Small intestine (tissue), 7 donors: ENCODE data around the gene WFDC9. TPM values are rescaled to one million over a fixed set of nuclear protein-coding genes. Genes with fewer than 3 reads are reported as not detected.
"Not testable (repeated sequence)": the region's sequence is repeated elsewhere in the genome, so short reads cannot be mapped to it uniquely, and the experiment has no call there.

Experiments
- DNase-seq, 2 donors: peaks; one replicate each; pipeline versions ENCODE4 v3.0.0 to v3.0.0-alpha.2; 2013
- FAIRE-seq: peaks from 2 replicates; lab custom pipeline; 2012; peaks lifted over from hg19 to GRCh38; lab: Jason Lieb, UNC
- H3K27ac ChIP-seq, 3 donors: one replicate each; pipeline ENCODE4 v1.5.1; 2013; ENCODE audit warnings: low read length in 2 of 3, mild to moderate bottlenecking in 2 of 3, control low read depth in 1 of 3, inconsistent platforms in 1 of 3, low read depth in 1 of 3, moderate library complexity in 1 of 3
- H3K27me3 ChIP-seq, 3 donors: one replicate each; pipeline ENCODE4 v1.6.1; 2013; ENCODE audit warnings: low read length in 3 of 3, inconsistent platforms in 1 of 3; ENCODE audit not compliant: control insufficient read depth in 3 of 3, insufficient read depth in 3 of 3
- H3K36me3 ChIP-seq, 3 donors: one replicate each; pipeline ENCODE4 v1.6.1; 2013; ENCODE audit warnings: low read length in 3 of 3, inconsistent platforms in 1 of 3, low read depth in 1 of 3, mild to moderate bottlenecking in 1 of 3, moderate library complexity in 1 of 3; ENCODE audit not compliant: control insufficient read depth in 3 of 3, insufficient read depth in 2 of 3
- H3K4me1 ChIP-seq, 3 donors: one replicate each; pipeline ENCODE4 v1.6.1; 2013; ENCODE audit warnings: low read length in 2 of 3, inconsistent platforms in 1 of 3, low read depth in 1 of 3, mild to moderate bottlenecking in 1 of 3, moderate library complexity in 1 of 3; ENCODE audit not compliant: control insufficient read depth in 3 of 3, insufficient read depth in 2 of 3
- H3K4me3 ChIP-seq, 3 donors: one replicate each; pipeline ENCODE4 v1.5.1; 2013; ENCODE audit warnings: low read length in 3 of 3, control low read depth in 1 of 3, inconsistent platforms in 1 of 3, low read depth in 1 of 3, mild to moderate bottlenecking in 1 of 3, moderate library complexity in 1 of 3
- H3K9me3 ChIP-seq, 2 donors: one replicate each; pipeline ENCODE4 v1.6.1; 2013; ENCODE audit warnings: low read depth in 1 of 2, low read length in 1 of 2; ENCODE audit not compliant: control insufficient read depth in 2 of 2, insufficient read depth in 1 of 2
- WGBS, 3 donors: extraction: QIAGEN DNeasy Blood & Tissue Kit; methylation state at CpG; one replicate each; pipeline ENCODE4 v1.1.7; 2013; 5-methylcytosine and 5-hydroxymethylcytosine counted together
- polyA plus RNA-seq, 4 donors: library from polyadenylated mRNA; stranded (reverse) in 3 of 4; unstranded in 1 of 4; fragments of 200-250 nt in 3 of 4; fragments of 120-200 nt in 1 of 4; gene quantifications; one replicate each; pipeline versions ENCODE4 v1.2.1 to v1.2.3, GENCODE V29; 2013
- donor health status: healthy with polysubstance abuse.
- donor health status: control.
- donor health status: control.
- donor health status: Bipolar disorder and iron deficiency.
- donor health status: healthy.

WFDC9 gene
- polyA plus RNA-seq, 4 donors: not detected

DNA sequence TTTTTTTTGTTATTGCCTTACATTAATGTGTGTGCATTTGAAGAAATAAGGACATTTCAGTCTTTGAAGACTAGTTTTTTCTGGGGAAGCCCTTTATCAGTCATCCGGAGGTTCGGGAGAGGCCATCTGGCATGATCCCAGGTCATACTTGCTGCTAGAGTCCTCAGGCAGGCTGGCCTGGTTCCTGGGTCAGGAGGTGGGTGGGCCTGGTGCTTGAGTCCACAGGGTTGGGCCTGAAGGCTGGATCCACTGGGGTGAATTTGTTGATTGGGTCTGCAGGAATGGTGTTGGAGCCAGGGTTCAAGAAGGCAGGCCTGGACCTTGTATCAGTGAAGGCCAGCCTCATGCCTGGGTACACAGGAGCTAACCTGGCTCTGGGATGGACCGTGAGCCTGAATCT, 15.8 kb upstream of the WFDC9 start:
- Histone ChIP-seq H3K4me3 (no peak overlapping the region), H3K27me3 (no peaks in the 10 kb centered on the region), H3K36me3 (no peaks in the 10 kb centered on the region), H3K27ac (no peak overlapping the region), H3K4me1 (no peaks in the 10 kb centered on the region), H3K9me3 (no peaks in the 10 kb centered on the region)
- FAIRE-seq (no peak), DNase-seq (no peak)
- WGBS, 3 donors: 67 to 86% (median 81%) methylated on average over 3 of the region's 3 CpGs

DNA sequence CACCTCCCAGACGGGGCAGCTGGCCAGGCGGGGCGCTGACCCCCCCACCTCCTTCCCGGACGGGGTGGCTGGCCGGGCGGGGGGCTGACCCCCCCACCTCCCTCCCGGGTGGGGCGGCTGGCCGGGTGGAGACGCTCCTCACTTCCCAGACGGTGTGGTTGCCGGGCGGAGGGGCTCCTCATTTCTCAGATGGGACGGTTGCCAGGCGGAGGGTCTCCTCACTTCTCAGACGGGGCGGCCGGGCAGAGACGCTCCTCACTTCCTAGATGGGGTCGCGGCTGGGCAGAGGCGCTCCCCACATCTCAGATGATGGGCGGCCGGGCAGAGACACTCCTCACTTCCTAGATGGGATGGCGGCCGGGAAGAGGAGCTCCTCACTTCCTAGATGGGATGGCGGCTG, 14.8 kb upstream of the WFDC9 start:
- WGBS, 3 donors: 88 to 92% (median 90%) methylated on average over 20 to 28 of the region's 28 CpGs
- not testable (repeated sequence) for H3K27ac ChIP-seq, H3K27me3 ChIP-seq, H3K4me3 ChIP-seq, DNase-seq, H3K4me1 ChIP-seq, H3K36me3 ChIP-seq, FAIRE-seq, H3K9me3 ChIP-seq

DNA sequence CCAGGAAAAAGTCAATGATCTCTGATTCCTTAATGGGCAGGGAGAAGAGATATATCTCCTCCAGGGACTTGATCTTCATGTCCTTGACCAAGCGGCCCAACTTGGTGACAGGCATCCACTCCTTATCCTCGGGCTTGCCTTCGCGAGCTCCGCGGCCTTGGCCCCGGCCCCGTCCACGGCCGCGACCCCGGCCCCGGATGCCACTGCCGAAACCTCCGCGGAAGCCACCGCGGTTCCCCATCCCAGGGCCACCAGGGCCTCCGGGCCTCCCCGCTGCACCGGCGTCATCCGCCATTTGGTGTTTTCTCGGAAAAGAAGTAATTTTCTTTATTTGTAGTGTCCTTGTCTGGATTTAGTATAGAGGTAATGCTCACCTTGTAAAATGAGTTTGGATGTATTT, 10.0 kb upstream of the WFDC9 start:
- H3K36me3 ChIP-seq, H3K27me3 ChIP-seq, H3K4me1 ChIP-seq, H3K4me3 ChIP-seq, H3K27ac ChIP-seq, H3K9me3 ChIP-seq, DNase-seq, FAIRE-seq: not testable (repeated sequence)
- 96 to 99% (median 96%) methylated on average over 20 to 24 of the region's 24 CpGs for WGBS, 3 donors

DNA sequence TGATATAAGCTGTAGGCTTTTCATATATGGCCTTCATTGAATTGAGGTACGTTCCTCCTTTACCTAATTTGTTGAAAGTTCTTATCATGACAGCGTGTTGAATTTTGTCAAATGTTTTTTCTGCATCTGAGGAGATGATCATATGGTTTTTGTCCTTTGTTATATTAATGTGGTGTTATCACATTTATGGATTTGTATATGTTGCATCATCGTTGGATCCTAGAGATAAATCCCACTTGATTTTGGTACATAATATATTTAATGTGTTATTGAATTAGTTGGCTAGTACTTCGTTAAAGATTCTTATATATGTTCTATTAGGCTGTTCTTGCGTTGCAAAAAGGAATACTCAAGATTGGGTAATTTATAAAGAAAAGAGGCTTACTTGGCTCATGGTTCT, 8.6 kb upstream of the WFDC9 start:
- Histone ChIP-seq H3K27ac (no peak overlapping the region), H3K4me3 (no peak overlapping the region), H3K27me3 (no peaks in the 10 kb centered on the region), H3K9me3 (no peaks in the 10 kb centered on the region), H3K4me1 (no peaks in the 10 kb centered on the region), H3K36me3 (no peaks in the 10 kb centered on the region)
- FAIRE-seq (no peak), DNase-seq (no peak)
- 82 to 86% (median 86%) methylated on average over 5 of the region's 5 CpGs for WGBS, 3 donors

DNA sequence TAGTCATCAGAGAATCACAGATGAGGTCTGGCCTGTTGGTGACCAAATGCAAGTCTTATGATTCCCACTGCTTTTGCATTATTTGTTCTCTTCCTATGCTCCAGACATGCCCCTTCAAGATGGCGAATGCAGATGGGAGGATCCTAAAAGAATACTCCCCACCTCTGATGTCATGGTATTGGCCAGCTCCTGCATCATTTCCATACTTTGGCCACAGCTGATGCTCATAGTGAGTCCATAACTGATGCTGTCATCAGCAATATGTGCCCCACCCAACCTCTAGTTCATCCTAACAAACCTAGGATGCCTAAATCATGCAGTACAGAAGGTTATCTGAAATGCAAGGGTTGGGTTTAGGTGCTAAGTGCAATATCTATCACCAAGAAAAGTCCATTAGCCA, 5.4 kb upstream of the WFDC9 start:
- Histone ChIP-seq H3K4me1 (no peaks in the 10 kb centered on the region), H3K4me3 (no peak overlapping the region), H3K9me3 (no peaks in the 10 kb centered on the region), H3K27me3 (no peaks in the 10 kb centered on the region), H3K36me3 (no peaks in the 10 kb centered on the region), H3K27ac (no peak overlapping the region)
- FAIRE-seq (no peak), DNase-seq (no peak)
- 78 to 92% (median 86%) methylated on average over 1 of the region's 1 CpG for WGBS, 3 donors

DNA sequence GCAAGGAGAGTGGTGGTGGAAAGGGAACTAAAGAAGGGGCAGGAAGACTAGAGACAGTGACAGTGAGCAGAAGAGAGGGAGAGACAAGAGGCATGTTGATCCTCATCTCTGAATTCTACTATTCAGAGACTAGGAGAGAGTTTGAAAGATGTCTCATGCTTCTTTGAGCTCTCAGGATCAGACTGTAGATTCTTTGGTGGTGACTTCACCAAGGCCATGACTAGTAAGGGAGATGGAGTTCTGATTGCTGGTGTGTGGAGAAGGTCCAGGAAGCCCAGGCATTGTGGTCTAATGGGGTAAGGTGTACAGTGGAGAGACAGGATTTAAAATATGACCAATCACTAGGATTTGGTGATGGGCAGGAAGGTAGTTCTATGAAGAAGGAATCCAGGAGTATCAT, 713 bp downstream of the WFDC9 start:
- Histone ChIP-seq H3K27ac (no peak overlapping the region), H3K9me3 (no peaks in the 10 kb centered on the region), H3K36me3 (no peaks in the 10 kb centered on the region), H3K4me1 (no peaks in the 10 kb centered on the region), H3K27me3 (no peaks in the 10 kb centered on the region), H3K4me3 (no peak overlapping the region)
- FAIRE-seq: no peak
- DNase-seq: no peak

DNA sequence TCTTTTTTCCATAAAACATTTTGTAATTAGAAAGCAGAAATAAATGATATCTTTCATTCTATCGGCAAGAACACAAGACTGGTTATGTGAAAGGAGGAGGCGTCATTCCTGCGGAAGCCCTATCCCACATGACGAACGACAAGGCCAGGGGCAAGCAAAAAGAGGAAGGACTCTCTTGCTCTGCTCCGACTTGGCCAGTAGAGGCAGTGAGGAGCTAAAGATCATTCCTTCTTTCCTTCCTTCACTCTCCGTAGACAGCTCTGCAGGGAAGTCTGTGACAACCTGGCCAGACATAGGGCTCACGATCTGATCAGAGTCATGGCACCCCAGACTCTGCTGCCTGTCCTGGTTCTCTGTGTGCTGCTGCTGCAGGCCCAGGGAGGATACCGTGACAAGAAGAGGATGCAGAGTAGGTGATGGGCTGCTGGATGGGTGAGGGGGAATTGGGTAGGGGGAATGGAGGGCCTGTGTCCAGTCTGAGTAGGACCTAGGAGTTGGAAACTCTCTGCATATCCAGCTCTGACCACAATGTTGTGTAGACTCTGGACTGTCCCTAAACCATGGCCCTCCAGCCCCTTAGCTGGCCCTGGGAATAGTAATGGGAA, 1.5 kb downstream of the WFDC9 start, which contains the start of gene WFDC10A:
TSS of gene WFDC10A (plus strand) at position 244 of the 605 bp plus-strand sequence. CDS start at position 319, 75 bp downstream.
- H3K27ac ChIP-seq: no peak within 1 kb of the TSS
- no peaks in the 10 kb centered on the region for H3K4me1 ChIP-seq
- no peaks in the 10 kb centered on the region for H3K27me3 ChIP-seq
- FAIRE-seq (no peak), DNase-seq (peak; percentile 46 to 72)
- H3K4me3 ChIP-seq: no peak within 1 kb of the TSS
- H3K36me3 ChIP-seq: no peaks in the 10 kb centered on the region
- peaks cover 0 to 2% of the 10 kb centered on the region in 2 donors for H3K9me3 ChIP-seq
- WGBS, 3 donors: 8 to 13% (median 11%) methylated on average over 9 of the region's 9 CpGs

DNA sequence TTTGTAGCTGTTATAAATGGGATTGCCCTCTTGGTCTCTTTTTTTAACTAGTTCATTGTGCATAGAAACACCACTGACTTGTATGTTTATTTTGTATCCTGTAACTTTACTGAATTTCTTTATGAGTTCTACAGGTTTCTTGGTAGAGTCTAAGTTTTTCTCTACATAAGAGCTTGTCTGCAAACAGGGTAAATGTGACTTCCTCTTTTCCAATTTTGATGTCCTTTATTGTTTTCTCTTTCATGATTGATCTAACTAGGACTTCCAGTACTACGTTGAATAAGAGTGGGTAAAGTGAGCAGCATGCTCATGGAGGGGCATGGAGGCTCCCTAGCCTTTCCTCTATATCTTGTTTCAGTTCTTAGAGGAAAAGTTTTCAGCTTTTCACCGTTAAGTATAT, 4.5 kb downstream of the WFDC9 start:
- 67 to 85% (median 82%) methylated on average over 2 of the region's 2 CpGs for WGBS, 3 donors
- no peak for DNase-seq
- FAIRE-seq: no peak

DNA sequence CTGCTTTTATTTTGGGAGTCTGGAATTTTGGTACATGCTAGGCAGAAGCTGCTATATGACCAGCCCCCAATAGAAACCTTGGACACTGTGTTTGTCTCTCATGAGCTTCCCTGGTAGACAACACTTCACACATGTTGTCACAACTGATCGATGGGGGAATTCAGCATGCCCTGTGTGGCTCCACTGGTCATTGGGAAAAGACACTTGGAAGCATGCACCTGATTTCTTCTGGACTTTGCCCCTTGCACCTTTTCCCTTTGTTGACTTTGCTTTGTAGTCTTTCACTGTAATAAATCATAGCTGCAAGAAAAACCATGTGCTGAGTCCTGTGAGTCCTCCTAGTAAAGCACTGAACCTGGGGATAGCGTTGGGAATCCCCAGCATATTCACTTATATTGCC, 9.5 kb downstream of the WFDC9 start:
- peak; percentile 85 to 88 for DNase-seq
- no peaks in the 10 kb centered on the region for H3K36me3 ChIP-seq
- no peak overlapping the region for H3K4me3 ChIP-seq
- H3K27me3 ChIP-seq: no peaks in the 10 kb centered on the region
- FAIRE-seq: no peak
- H3K27ac ChIP-seq: no peak overlapping the region
- peaks cover 0 to 5% (median 4%) of the 10 kb centered on the region in 3 donors for H3K4me1 ChIP-seq
- WGBS, 3 donors: 11 to 64% (median 32%) methylated on average over 2 of the region's 2 CpGs
- H3K9me3 ChIP-seq: peaks cover 0 to 2% of the 10 kb centered on the region in 2 donors

More for the DNA sequence above, 4.5 kb downstream of the WFDC9 start:
- H3K27ac ChIP-seq: no peak overlapping the region
- H3K27me3 ChIP-seq: no peaks in the 10 kb centered on the region
- H3K4me1 ChIP-seq: peaks cover 0 to 3% (median under 1%) of the 10 kb centered on the region in 3 donors
- H3K9me3 ChIP-seq: peaks cover 0 to 2% of the 10 kb centered on the region in 2 donors
- H3K36me3 ChIP-seq: no peaks in the 10 kb centered on the region
- H3K4me3 ChIP-seq: no peak overlapping the region
